Testis (tissue), 2 donors: ENCODE data around the gene CCM2.

Experiments used
- POLR2A ChIP-seq: fragments of 450-650 bp; IDR thresholded peaks from one replicate; pipeline ENCODE4 v1.6.1; 2017; ENCODE audit warnings: antibody characterized with exemption, mild to moderate bottlenecking, moderate library complexity
- TF ChIP-seq, protein P1 (sequence below), 3 experiments: fragments of 450-650 bp in 2 of 3; fragments of 200-600 bp in 1 of 3; sonication (generic) in 1 of 3; IDR thresholded peaks; one replicate each; pipeline ENCODE4 v1.5.1; 2016 to 2019; ENCODE audit warnings: antibody characterized with exemption in 3 of 3, mild to moderate bottlenecking in 2 of 3, moderate library complexity in 1 of 3

DNA sequence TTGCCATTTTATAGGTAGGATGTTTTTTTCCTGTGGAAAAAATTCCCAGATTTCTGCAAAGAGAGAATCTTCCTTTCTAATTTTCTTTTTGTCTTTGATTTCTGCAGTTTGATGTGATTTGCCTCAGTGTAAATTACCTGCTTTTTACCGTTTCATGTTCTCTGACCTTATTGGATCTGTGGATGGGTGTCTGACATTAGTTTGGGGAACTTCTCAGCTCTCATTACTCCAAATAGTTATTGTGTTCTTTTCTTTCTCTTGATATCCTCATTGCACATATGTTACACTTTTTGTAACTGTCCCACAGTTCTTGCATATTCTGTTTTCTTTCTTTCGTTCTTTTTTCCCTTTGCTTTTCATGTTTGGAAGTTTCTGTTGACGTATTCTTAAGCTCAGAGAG is 60.3 kb downstream of the CCM2 start:
- TF ChIP-seq, protein P1, sequence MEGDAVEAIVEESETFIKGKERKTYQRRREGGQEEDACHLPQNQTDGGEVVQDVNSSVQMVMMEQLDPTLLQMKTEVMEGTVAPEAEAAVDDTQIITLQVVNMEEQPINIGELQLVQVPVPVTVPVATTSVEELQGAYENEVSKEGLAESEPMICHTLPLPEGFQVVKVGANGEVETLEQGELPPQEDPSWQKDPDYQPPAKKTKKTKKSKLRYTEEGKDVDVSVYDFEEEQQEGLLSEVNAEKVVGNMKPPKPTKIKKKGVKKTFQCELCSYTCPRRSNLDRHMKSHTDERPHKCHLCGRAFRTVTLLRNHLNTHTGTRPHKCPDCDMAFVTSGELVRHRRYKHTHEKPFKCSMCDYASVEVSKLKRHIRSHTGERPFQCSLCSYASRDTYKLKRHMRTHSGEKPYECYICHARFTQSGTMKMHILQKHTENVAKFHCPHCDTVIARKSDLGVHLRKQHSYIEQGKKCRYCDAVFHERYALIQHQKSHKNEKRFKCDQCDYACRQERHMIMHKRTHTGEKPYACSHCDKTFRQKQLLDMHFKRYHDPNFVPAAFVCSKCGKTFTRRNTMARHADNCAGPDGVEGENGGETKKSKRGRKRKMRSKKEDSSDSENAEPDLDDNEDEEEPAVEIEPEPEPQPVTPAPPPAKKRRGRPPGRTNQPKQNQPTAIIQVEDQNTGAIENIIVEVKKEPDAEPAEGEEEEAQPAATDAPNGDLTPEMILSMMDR (IDR thresholded peaks at IDR 0.05): no peak
- no peak for TF ChIP-seq POLR2A
